ENCODE measurements around the gene SULT4A1.

Gene SULT4A1

DNA sequence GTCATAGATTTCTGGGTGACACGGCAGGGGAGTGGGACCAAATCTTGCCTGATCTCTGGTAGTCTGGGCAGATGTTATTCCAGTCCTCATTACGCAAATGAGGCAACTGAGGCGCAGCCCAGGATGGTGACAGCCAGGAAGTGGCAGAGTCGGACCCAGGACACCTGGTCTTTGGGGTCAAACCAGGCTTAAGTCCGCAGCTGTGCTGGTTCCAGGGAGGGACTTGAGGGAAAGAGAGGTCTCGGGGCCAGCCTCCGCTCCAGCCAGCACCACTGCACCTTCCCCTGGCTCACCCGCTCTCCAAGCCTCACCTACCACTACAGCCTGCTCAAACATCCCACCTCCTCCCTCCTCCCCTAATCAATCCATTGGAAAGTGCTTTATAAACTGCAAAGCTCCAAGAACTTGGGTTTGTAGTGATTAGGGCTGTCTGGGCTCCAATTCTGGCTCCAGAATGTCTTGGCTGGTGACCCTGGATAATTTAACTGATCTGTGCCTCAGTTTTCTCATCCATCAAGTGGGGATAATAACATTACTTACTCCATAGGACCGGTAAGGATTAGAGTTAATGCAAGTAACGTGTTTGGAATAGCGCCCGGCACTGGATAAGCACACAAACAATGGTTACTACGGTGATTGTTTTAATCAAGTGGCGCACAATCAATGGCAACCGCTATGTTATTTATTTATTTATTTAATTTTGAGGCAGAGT, 30.0 kb upstream of the SULT4A1 start:
- no peaks in the 10 kb centered on the region for H3K9me3 Mint-ChIP-seq
- intact Hi-C loops (cut with micrococcal nuclease) = no loop called here
- no peaks in the 10 kb centered on the region for H3K4me1 Mint-ChIP-seq (ENCODE audit: low read depth)
- H3K27me3 Mint-ChIP-seq = peaks cover 54% of the 10 kb centered on the region
- H3K36me3 Mint-ChIP-seq (ENCODE audit: low read depth) = no peaks in the 10 kb centered on the region
- H3K4me3 Mint-ChIP-seq = no peak overlapping the region
- H3K27ac Mint-ChIP-seq = no peak overlapping the region

DNA sequence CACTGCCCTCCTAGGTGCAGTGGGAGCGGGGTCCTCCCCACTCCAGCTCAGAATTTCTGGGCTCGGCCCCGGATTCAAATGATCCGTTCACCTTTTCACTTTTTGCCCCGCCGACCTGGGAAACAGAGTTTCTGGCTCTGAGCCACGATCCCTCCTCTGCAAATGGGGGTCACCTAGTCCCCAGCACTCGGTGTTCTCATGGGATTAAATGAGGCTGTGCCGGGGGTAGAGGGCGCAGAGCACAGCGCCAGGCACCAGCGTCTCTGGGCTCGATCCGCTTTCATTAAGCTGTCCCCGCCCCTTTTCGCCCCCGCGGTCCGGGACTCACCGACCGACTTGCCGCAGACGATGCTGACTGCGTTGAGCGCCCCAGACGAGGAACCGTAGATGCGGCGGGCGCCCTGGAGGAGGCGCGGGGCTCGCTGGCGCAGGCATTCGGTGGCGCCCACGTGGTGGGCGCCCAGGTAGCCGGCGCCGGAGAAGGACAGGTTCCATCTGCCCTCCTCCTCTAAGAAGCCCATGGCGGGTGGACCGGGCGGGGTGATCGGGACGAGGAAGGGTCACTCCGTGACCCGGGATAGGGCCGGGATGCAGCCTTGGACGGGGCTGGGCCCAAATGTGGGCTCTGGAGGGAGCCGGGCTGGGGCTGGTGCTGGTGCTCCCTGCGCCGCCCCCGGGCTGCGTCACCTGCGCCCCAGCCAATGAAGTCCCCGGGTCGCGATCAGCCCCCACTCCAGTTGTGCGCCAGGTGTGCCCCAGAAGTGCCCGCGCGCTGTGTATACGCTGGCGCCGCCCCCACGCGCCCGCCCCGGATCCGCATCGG, 29.3 kb upstream of the SULT4A1 start, which contains the start of gene PNPLA5:
TSS of gene PNPLA5 (minus strand) at position 654 of the 823 bp plus-strand sequence. CDS start at position 521, 133 bp downstream.
- no peaks in the 10 kb centered on the region for H3K4me1 Mint-ChIP-seq (ENCODE audit: low read depth)
- H3K27ac Mint-ChIP-seq = no peak within 1 kb of the TSS
- intact Hi-C loops (cut with micrococcal nuclease) = no loop called here
- H3K27me3 Mint-ChIP-seq = peaks cover 57% of the 10 kb centered on the region
- no peaks in the 10 kb centered on the region for H3K36me3 Mint-ChIP-seq (ENCODE audit: low read depth)
- no peak within 1 kb of the TSS for H3K4me3 Mint-ChIP-seq
- H3K9me3 Mint-ChIP-seq = no peaks in the 10 kb centered on the region

DNA sequence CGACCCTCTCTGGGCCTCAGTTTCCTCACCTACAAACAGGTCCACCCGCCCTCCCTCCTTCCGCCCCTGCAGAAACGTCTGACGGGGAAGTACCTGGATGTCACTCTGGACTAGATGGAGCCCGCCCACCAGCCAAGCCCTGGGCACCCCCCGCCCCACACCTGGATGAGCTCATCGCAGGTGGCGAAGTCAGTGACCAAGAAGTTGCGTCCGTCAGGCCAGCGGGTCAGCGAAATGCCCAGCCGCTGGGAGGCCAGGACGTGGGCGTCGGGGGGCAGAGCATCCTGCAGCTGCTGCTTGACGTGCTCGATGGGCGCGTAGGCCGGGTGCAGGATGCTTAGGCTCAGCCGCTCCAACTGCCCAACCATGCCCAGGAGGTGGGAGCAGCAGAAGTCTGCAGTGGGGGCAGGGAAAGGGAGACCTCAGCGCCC, 28.6 kb upstream of the SULT4A1 start:
- Mint-ChIP-seq H3K27ac (no peak overlapping the region), H3K4me3 (no peak overlapping the region), H3K9me3 (no peaks in the 10 kb centered on the region), H3K36me3 (ENCODE audit: low read depth) (no peaks in the 10 kb centered on the region), H3K27me3 (peaks cover 58% of the 10 kb centered on the region), H3K4me1 (ENCODE audit: low read depth) (no peaks in the 10 kb centered on the region)
- intact Hi-C loops (cut with micrococcal nuclease) = no loop called here

DNA sequence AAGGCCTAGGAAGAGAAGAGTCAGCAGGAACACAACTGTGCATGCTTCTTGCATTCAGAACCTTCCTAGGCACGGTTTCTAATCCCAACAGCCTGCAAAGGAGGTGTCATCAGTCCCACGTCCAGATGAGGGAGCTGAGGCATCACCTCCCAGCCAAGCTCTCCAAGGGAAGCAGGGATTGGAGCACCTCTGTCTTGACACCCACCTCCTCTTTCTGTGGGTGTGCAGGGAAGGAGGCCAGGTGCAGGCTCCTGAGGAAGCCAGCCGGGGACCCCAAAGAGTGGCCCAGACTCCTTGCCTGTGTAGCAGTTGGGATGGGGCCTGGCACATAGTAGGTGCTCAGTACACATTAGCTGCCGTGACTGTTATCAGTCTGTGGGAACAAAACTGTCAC, 27.5 kb upstream of the SULT4A1 start:
- intact Hi-C loops (cut with micrococcal nuclease) = no loop called here
- peaks cover 58% of the 10 kb centered on the region for H3K27me3 Mint-ChIP-seq
- H3K4me3 Mint-ChIP-seq = no peak overlapping the region
- H3K36me3 Mint-ChIP-seq (ENCODE audit: low read depth) = no peaks in the 10 kb centered on the region
- no peaks in the 10 kb centered on the region for H3K9me3 Mint-ChIP-seq
- H3K27ac Mint-ChIP-seq = no peak overlapping the region
- no peaks in the 10 kb centered on the region for H3K4me1 Mint-ChIP-seq (ENCODE audit: low read depth)

DNA sequence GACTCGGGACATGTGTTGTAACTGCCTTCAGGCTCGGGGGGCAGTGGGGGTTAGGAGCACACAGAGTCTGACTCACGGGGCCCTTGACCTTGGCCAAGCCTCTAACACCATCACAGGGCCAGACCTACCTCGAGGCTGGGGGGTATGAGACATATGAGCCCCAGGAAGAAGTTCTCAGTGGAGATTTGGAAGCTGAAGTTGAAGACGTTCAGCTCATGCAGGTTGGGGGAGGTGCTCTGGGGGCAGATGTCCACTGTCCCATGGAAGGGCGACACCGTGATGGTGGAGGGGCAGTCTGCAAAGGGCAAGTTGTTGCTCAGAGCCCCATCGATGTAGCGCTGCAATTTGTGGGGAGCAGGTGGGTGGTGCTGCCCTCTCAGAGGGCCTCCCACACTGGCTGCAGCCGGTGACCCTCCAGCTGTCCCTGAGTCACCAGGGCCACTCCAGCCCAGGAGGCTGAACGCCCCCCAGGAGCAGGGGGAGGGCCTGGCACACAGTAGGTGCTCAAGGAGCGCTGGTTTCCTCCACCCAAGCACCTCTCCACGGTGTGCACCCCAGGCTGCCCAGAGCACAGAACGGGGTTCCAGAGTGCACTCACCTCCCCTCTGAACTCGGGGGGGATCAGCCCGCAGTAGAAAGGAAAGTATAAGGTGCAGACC, 27.0 kb upstream of the SULT4A1 start:
- intact Hi-C loops (cut with micrococcal nuclease) = no loop called here
- Mint-ChIP-seq H3K9me3 (no peaks in the 10 kb centered on the region), H3K27ac (no peak overlapping the region), H3K4me1 (ENCODE audit: low read depth) (no peaks in the 10 kb centered on the region), H3K36me3 (ENCODE audit: low read depth) (no peaks in the 10 kb centered on the region), H3K4me3 (no peak overlapping the region), H3K27me3 (peaks cover 58% of the 10 kb centered on the region)

DNA sequence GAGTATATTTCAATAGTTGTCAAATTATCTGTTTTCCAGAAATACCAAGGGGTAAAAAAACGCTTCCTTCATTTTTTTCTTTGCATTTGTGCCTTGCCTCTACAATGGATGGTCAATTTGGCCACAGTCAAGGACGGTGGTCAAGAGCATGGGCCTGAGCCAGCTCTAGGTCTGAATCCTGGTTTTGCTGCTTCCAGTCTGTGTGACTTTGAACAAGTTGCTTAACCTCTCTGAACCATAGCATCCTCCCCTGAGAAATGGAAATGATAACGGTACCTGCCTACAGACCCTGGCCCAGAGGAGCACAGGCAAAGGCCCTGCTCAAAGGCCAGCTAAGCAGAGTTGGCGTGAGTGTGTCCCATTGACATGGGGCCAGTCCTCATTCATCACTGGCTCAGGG, 26.4 kb upstream of the SULT4A1 start:
- no peaks in the 10 kb centered on the region for H3K9me3 Mint-ChIP-seq
- no peaks in the 10 kb centered on the region for H3K4me1 Mint-ChIP-seq (ENCODE audit: low read depth)
- H3K27ac Mint-ChIP-seq = no peak overlapping the region
- no peak overlapping the region for H3K4me3 Mint-ChIP-seq
- no peaks in the 10 kb centered on the region for H3K36me3 Mint-ChIP-seq (ENCODE audit: low read depth)
- peaks cover 56% of the 10 kb centered on the region for H3K27me3 Mint-ChIP-seq
- intact Hi-C loops (cut with micrococcal nuclease) = no loop called here

DNA sequence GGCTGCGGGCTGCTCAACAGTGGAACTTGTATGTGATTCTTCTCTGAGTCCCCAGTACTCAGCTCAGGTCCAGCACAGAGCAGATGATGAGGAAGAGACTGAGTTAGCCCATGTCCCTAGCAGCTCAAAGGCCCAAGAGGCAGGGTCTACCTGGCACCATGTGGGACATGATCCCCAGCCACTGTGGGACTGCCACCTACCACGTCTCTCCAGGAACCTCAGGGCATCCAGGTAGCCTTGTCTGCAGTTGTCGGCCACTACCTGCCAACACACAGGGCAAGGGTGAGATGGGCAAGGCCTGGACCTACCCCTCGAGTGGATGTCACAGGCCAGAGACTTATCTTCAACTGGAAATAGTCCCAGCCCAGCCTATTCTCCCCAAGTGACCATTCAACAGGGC, 25.1 kb upstream of the SULT4A1 start:
- Mint-ChIP-seq H3K9me3 (no peaks in the 10 kb centered on the region), H3K27ac (no peak overlapping the region), H3K27me3 (peaks cover 46% of the 10 kb centered on the region), H3K36me3 (ENCODE audit: low read depth) (no peaks in the 10 kb centered on the region), H3K4me1 (ENCODE audit: low read depth) (no peaks in the 10 kb centered on the region), H3K4me3 (no peak overlapping the region)
- intact Hi-C loops (cut with micrococcal nuclease) = no loop called here

DNA sequence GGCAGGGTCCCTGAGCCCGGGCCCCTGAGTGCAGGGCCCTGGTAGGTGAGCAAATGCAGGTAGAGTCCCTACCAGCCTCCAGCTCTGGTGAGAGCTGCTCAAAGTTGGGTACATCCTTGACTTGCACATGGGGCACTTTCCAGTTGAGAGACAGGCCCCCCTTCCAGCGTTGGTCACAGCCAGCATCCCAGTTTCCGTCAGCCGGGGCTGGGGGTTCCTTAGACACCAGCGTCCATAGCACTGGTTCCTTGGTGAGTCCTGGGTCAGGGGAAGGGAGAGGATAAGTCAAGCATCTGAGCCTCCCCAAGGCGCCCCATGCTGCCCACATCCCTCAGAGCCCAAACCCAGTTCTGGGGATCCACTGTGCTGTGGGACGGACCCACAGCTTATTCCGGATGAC, 23.9 kb upstream of the SULT4A1 start:
- H3K4me3 Mint-ChIP-seq = no peak overlapping the region
- intact Hi-C loops (cut with micrococcal nuclease) = no loop called here
- no peak overlapping the region for H3K27ac Mint-ChIP-seq
- no peaks in the 10 kb centered on the region for H3K36me3 Mint-ChIP-seq (ENCODE audit: low read depth)
- H3K4me1 Mint-ChIP-seq (ENCODE audit: low read depth) = no peaks in the 10 kb centered on the region
- no peaks in the 10 kb centered on the region for H3K9me3 Mint-ChIP-seq
- H3K27me3 Mint-ChIP-seq = peaks cover 34% of the 10 kb centered on the region

DNA sequence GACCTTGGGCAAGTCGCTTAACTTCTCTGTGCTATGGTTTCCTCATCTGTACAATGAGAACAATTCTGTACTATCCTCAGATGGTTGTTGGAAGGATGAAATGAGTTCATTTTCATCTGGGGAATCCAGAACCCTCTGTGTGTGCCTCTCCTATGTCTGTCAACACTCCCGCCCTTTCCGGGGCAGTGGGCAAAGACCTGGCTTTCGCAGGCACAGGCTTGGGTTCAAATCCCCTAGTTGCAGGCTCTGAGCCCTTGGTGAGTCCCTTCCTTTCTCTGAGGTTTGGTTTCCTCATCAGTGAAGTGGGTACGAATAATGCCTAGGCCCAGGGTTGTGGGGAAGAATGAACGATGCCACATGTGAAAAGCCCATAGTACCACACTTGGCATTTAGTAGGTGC, 23.5 kb upstream of the SULT4A1 start:
- Mint-ChIP-seq H3K36me3 (ENCODE audit: low read depth) (no peaks in the 10 kb centered on the region), H3K4me1 (ENCODE audit: low read depth) (no peaks in the 10 kb centered on the region), H3K4me3 (no peak overlapping the region), H3K9me3 (no peaks in the 10 kb centered on the region), H3K27me3 (peaks cover 30% of the 10 kb centered on the region), H3K27ac (no peak overlapping the region)
- intact Hi-C loops (cut with micrococcal nuclease) = no loop called here

DNA sequence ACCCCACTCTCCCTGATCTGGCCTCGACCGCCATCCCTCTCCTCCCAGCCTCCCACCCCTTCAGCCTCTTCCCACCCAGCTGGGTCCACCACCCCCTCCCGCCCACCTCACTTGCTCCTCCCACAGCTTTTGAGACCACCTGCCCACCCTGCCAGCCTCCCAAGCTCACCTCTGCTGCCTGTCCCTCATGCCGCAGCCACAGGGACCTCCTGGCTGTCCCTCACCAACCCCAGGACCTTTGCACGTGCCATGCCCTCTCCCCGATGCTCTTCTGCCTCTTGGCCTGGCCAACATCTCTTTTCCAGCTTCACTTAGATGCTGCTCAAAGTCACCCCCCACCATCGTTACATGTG, 23.0 kb upstream of the SULT4A1 start:
- no peaks in the 10 kb centered on the region for H3K9me3 Mint-ChIP-seq
- intact Hi-C loops (cut with micrococcal nuclease) = no loop called here
- H3K4me3 Mint-ChIP-seq = no peak overlapping the region

DNA sequence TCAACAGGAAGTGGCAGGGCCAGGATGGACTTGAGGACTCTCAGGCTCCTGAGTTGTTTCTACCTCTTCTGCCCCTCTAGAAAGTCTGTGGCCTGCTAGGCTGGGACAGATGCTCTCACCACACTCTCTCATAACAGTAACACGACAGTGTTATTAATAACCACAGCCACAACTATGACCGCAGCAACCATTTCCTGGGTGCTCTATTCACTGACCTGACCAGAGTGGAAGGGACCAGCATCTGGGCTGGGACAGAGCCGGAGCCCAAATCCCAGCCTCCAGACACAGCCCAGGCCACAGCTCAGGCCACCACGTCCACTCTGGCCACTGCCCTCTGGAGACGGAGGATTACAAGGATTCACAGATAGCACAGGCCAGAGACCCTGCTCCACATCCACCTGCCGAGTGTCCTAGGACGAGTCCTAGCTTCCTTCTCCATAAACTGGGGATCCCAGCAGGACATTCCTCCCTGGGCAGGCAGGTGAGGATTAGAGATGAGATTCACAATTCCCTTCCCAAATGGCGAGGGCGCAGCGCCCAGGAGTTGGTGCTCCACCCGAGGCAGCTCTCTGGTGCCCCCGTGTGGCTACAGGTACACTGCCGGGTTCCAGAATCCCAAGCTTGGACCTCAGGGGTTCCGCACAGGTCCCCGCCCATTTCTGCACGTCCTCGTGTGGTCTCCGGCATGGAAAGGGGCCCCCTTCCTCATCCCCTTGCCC, 22.4 kb upstream of the SULT4A1 start:
- Mint-ChIP-seq H3K36me3 (ENCODE audit: low read depth) (no peaks in the 10 kb centered on the region), H3K4me3 (no peak overlapping the region), H3K27ac (no peak overlapping the region), H3K9me3 (no peaks in the 10 kb centered on the region), H3K27me3 (peaks cover 19% of the 10 kb centered on the region), H3K4me1 (ENCODE audit: low read depth) (no peaks in the 10 kb centered on the region)
- intact Hi-C loops (cut with micrococcal nuclease) = no loop called here

More for the DNA sequence above, 23.0 kb upstream of the SULT4A1 start:
- Mint-ChIP-seq H3K27ac (no peak overlapping the region), H3K36me3 (ENCODE audit: low read depth) (no peaks in the 10 kb centered on the region), H3K4me1 (ENCODE audit: low read depth) (no peaks in the 10 kb centered on the region), H3K27me3 (peaks cover 25% of the 10 kb centered on the region)

DNA sequence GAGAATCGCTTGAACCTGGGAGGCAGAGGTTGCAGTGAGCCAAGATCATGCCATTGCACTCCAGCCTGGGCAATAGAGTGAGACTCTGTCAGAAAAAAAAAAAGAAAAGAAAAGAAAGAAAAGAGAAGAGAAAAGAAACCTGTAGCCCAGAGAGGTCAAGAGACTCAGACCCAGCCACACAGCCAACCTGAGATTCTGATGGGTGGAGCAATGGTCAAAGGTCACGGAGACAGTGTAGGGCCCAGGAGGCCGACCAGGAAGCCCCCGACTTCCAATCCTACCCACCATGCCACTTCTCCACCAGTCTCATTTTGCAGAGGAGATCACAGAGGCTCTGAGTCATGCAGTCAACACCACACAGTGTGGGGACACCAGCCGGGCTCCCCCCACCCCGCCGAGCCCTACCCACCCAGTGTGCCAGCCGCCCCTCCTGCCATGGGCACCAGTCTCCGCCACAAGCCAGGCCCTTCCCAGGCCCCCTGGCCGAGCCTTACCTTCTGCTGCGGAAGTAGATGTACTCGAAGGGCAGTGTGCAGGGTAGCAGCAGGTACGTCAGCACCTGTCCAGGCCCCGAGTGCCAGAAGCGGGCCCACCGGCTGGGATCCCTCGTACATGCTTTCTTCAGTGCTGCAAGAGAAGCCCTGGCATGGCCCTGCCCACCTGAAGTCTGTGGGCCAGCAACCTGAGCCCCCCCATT, 21.6 kb upstream of the SULT4A1 start:
- Mint-ChIP-seq H3K4me3 (no peak overlapping the region), H3K4me1 (ENCODE audit: low read depth) (no peaks in the 10 kb centered on the region), H3K27me3 (peaks cover 11% of the 10 kb centered on the region), H3K9me3 (no peaks in the 10 kb centered on the region), H3K36me3 (ENCODE audit: low read depth) (no peaks in the 10 kb centered on the region), H3K27ac (no peak overlapping the region)
- intact Hi-C loops (cut with micrococcal nuclease) = no loop called here

DNA sequence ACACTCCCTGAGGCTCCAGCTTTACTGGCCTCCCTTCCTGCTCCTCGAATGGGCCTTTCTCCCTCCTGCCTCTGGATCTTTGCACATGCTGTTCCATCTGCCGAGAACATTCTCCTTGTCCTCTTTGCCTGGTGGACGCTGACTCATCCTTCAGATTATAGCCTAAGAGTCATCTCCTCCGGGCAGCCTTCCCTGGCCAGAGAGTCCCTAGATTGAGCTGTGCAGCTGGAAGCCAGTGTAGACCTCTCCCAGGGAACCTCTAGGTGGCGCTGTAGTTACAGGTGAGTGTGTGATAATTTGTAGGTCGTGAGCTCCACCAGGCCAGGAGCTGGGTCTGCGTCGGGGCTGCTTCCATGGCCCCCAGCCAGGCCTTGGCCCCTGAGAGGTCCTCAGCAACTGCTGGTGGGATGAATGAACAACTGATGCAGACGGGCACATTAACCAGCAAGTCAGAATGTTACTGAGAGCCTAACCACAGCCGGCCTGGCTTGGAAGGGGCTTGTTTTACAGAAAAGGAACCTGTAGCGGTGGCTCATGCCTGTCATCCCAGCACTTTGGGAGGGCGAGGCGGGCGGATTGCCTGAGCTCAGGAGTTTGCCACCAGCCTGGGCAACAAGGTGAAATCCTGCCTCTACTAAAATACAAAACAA, 20.8 kb upstream of the SULT4A1 start:
- Mint-ChIP-seq H3K36me3 (ENCODE audit: low read depth) (no peaks in the 10 kb centered on the region), H3K4me1 (ENCODE audit: low read depth) (no peaks in the 10 kb centered on the region), H3K4me3 (no peak overlapping the region), H3K27me3 (peaks cover 9% of the 10 kb centered on the region), H3K27ac (no peak overlapping the region), H3K9me3 (no peaks in the 10 kb centered on the region)
- intact Hi-C loops (cut with micrococcal nuclease) = no loop called here

Data from dendritic cell treated with granulocyte-macrophage colony-stimulating factor and Interleukin-4, amounts not matched to agents 40 ng/mL and 50 ng/mL, for 4 days (primary cell).